Right forelimb (tissue), 1 donor: Measurements from ENCODE around the gene PCDHGC4.

ENCODE experiments used
- DNase-seq: peaks from one replicate; pipeline ENCODE4 v3.0.0-alpha.2; 2018

The PCDHGC4 gene

DNA sequence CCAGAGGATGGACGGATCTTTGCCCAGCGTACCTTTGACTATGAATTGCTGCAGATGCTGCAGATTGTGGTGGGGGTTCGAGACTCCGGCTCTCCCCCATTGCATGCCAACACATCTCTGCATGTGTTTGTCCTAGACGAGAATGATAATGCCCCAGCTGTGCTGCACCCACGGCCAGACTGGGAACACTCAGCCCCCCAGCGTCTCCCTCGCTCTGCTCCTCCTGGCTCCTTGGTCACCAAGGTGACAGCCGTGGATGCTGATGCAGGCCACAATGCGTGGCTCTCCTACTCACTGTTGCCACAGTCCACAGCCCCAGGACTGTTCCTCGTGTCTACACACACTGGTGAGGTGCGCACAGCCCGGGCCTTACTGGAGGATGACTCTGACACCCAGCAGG lies 5.9 kb downstream of the PCDHGC4 start:
- no peak for DNase-seq

DNA sequence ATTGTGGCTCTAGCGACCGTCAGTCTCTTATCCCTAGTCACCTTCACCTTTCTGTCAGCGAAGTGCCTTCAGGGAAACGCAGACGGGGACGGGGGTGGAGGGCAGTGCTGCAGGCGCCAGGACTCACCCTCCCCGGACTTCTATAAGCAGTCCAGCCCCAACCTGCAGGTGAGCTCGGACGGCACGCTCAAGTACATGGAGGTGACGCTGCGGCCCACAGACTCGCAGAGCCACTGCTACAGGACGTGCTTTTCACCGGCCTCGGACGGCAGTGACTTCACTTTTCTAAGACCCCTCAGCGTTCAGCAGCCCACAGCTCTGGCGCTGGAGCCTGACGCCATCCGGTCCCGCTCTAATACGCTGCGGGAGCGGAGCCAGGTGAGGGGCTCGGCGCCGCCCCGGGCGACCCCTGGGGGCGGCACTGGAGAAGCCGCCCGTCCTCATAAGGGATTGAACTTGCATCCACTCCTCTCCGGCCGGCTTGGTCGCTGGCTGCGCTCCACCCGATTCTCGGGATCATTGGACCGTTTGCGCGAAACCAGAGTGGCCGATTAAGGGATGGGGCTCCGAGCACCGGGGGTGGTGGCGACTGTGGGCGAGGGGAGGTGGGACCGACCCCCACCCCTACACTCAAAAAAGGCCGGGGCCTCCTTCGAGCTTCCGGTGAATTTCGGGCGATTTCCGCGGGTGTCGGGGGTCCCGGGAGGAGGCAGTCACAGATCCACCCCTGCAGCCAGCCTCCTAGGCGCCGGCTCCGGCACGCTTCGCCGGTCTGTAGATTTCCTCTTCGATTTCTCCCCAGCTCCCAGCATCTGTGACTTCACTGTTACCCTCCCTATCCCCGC lies 6.7 kb downstream of the PCDHGC4 start:
- no peak for DNase-seq

DNA sequence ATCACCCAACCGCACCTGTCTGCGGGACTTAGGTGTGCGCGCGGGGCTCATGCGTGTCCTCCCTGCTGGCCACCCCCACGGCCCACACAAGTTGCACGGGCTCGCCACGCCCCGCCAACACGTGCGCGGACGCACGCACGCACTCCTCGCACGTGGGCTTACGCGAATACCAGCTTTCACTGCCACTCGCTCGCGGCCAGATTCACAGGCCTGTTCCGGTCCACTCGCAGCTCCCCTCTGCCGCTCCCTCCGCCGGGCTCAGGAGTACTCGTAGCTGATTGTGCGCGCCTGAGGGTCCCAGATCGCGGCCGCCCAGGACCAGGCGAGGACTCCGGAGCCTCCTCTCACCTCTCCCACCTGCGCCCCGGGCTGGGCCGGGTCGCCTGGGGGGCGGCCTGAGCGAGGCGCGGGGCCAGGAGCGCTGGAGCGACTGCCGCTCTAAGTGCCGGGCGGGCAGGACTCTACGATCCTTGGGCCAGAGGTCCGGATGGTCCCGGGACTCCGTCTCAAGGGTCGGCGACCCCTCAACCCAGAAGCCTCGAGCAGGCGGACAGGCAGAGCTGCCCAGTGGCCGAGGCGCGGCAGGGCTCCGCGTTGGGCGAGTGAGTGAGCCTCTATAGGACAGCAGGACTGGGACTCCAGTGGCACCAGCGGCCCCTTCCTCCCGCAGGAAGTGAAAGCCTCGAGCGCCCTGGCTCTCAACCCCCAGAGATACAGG lies 7.5 kb downstream of the PCDHGC4 start:
- no peak for DNase-seq

DNA sequence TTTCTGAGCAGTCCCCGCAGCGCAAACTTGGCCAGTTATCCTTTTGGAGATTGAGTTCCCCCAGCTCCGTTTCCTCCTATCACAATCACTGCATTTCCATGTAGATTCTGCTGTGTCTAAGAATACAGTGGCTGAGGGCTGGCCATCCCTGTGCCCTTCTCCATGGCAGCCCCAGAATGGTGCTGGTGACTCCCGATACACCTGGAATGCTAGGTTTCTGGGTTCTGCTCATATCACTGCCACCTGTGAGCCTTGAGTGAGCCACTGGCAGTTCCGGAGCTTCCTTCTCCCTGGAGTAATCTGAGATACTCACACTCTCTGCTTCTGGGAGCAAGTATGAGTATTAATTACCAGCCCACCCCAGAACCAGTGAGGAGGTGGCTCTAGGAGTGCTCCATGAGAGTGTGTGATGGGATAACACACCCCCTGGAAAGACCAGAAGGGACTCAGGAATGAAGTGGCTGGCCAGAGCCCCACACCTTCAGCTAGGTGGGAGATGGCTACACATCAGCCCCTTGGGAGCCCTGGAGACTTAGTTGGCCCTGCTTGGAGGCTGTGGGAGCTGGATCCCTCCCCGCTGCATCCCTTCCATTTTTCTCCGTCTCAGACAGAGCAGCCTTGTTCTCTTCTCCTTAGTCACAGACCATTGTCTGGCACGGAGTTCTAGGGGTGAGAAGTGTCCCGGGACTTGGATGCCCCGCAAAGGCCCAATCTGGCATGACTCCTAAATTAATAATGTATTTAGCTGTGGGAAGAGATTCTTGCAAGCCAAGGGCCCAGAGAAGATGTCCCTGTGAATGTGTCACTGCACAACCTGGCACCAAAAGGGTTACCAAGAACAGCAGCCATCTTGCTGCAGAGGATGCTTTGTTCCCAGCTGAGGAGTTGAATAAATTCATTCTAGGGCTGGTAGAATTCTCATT lies 8.9 kb downstream of the PCDHGC4 start:
- DNase-seq, result no peak

DNA sequence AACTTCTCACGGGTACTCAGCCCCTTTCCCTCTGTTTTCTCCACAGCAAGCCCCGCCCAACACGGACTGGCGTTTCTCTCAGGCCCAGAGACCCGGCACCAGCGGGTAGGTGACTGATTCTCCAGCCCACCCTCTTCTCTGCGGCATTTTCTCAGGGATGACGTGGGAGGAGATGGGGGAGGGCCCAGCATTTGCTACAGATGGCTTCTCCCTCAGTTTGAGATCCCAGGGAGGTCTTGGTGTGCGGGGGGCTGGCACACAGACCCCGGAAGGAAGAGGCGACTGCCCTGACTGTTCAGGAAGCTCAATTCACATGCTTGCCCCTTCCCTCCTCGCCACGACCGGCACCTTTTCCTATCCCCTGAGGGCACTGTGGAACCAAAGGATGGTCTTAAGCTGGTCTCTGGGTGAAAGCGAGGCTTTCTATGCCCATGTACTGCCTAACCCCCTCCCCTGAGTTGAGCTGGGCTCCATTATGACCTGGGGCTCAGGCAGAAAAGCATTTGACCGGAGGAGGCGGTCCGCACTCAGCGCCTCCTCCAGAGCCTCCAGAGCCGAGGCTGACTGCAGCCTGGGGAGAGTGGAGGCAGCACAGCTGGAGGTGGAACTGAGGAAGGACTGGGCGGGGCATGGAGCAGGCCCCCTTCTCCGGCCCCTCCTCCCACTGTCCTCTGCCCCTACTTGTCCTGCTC lies 10.1 kb downstream of the PCDHGC4 start:
- DNase-seq, result no peak

DNA sequence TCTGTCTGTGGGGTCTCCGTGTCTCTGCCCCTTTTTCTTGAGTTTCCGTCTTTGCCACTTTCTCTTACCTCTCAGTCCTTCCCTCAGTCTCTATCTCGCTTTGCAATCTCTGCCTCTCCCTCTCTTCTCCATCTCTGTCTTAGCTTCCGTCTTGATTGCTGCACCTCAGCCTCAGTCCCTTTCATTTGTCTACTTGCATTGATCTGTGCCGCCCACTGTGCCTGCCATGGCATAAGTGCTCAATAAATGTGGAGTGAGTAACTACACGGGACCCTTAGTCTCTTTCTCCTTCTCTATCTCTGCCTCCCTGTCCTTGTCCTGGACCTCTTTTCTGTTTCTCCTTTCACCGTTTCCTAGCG lies 10.6 kb downstream of the PCDHGC4 start:
- DNase-seq, result no peak

DNA sequence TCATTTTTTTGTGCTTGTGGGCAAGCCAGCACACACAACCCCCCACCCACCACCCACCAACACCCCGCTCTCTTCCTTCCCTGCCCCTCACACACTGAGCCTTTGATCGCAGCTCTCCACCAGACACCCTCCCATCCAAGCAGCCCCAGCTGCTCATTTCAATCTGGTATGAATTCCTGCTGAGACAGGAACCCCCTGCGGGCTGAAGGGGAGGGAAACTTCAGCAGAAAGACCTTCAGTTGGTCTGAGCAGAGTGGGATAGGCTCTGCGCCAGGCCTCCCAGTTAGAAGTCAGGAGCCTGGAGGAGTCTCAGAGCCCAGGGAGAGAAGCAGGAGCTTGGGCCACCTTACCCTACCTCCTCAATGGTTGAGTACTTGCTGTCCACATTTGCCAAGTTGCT lies 11.2 kb downstream of the PCDHGC4 start:
- no peak for DNase-seq

DNA sequence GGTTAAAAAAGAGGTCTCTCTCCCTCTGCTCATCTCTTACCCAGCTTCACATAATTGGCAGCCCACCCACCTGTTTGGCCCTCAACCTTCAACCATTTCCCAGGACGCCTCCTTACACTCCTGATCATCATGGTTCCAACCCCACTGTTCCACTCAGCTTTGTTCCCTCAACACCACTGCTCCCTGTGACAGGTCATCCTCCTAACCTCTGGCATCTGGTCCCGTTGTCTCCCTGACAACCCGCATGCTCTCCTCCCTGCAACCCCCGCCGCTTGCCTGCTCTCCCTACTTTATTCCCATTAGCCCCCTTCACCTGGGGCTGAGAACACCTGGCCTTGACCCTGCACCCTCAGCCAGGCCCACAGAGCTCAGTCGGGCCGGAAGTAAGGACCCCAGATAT lies 16.9 kb downstream of the PCDHGC4 start:
- DNase-seq, result no peak

DNA sequence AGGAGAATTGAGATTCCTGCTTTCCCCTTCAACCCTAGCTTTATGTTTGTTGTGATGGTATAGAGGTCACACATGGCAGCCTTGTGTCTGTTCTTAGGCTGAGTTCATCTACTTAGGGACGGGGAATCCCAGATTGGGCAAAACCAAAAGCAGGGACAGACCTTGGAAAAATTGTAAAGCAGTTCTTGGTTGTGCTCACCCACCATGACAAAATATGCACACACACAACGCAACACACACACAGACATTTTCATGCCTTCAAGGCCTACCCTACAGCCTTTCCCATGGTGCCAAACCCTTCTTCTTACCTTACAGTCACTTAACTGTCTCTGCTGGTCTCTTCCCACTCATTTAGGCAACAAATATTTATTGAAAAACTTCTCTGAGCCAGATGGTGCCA lies 18.9 kb downstream of the PCDHGC4 start:
- DNase-seq, result no peak

DNA sequence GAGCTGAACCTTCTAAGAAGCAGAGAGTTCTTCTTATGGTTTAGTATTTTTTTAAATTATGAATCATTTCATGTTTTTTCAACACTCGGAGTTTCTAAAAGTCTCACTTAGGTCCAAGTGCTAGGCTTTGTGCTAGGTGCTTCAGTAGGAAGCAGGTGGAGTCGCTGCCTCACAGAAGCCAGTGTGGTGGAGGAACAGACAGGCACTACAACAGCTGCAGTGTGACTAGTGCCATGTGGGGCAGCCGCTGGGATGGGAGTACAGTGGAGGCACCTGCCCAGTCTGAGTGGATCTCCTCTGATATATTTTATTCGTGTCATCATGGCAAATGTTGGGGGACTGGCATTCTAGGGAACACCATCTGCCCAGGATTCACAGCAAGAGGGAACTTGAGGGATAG lies 19.4 kb downstream of the PCDHGC4 start:
- DNase-seq, result no peak

DNA sequence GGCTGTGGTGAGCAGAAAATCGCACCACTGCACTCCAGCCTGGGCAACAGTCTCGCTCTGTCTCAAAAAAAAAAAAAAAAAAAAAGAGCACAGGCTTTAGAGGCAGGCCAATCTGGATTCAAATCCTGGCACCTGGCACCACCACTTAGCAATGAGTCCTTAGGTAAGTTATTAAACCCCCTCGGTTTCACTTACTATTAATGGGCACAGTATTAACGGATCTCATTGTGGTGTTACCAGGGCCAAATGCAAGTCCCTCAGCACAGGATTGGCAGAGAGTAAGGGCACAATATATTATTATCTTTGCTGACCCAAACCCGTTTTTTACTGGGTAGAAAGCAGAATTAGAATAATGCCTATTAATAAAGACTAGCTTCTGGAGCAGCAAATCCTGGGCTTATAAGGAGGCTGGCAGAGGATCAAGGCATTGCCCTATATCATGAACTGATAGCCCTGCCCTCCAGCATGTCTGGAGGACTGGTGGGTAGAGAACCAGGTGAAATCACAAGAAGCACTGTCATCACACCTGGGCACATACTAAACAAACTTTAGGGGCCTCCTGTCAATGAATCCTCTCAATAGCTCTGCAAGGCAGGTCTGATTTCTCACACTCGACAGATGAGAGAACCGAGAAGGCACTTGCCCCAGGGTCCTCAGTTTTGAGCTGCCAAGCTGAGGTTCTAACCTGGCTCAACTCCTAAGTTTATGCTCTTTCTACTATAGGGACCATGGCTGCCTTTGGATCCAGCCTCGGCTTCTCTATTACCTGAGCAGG lies 21.7 kb downstream of the PCDHGC4 start:
- DNase-seq, result no peak

DNA sequence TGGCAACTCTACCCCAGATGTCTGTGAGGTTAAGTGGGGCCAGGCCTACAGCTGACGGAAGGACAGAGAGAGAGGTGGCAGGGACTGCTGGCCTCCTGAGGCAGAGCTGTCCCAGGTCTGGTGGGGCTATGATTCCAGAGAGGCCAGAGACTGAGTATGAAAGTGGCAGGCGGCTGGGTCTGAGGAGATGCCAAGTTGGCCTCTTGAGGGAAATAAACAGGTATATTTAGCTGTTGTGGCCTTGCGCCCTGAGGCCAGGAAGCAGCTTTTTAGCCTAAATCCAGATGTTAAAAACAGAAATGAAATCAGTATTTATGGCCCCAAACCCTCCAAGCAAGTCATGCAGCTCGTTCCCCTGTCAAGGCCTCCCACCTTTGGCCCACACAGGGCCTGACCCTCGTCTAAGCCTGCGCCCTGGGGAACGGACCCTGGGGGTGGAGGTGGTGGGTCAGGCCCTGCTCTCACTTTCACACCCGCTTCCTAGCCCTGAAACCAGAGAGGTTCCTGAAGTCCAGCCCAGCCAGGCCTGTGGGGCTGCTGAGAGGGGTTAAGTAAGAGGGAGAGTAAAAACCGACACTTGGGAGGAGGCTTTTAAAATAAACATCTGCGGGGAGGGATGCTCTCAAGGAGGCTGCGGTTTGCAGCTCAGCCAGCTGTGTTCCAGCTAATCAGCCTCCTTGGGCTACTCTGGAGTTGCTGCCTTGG lies 22.7 kb downstream of the PCDHGC4 start:
- peak; percentile 81 for DNase-seq

DNA sequence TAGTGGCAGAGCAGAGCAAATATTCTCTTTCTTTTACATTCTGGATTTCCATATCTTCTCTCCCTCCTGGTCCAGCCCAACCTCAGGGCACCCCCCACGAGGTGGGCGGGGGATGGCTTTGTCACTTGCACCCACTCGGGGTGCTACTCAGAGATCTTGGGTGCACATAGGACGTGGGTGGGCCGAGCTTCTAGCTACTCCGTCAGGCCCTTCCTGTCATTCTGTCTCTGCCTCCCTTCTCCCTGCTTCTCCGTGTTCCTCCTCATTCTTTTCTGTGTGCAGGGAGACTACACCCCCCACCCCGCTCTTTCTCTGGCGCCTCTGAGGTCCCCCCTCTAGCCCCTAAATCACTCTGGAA lies 23.6 kb downstream of the PCDHGC4 start:
- peak; percentile 71 for DNase-seq

DNA sequence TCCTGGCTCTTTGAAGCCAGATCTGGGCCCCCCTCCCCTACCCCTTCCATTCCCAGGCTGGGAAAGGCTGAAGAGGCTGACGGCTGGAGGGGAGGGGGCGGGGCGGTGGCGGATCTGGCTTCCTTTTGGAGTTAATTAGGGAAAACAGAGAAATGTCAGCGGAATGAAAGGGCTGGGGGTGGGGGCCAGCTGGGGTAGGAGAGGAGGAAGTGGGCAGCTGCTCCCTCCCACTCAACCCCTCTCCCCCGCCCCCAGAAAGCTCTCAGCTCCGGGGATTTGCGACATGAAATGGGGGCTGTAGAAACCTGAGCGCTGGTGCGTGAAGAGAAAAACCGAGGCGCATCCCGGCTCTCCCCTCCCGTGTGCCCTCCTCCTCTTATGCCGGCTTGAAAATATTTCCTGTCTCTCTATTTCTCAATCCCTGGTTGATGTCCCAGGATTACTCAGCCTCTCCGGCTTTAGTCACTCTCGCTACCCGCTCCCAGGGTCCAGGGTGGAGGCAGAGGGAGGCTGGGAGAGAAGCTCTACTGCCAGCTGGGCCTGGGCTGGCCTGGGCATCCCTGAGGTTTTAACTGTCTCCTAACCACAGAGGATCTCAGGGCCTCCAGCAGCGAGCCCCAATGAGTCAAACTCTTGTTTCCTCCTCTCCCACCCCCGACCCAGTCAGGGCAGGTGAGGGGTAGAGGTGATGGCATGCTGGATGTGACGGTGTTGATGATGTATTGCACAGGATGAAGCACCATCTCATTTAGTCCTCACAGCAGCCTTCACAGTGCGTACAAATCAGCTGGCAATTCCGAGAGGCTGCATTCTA lies 24.2 kb downstream of the PCDHGC4 start:
- peak; percentile 83 for DNase-seq

DNA sequence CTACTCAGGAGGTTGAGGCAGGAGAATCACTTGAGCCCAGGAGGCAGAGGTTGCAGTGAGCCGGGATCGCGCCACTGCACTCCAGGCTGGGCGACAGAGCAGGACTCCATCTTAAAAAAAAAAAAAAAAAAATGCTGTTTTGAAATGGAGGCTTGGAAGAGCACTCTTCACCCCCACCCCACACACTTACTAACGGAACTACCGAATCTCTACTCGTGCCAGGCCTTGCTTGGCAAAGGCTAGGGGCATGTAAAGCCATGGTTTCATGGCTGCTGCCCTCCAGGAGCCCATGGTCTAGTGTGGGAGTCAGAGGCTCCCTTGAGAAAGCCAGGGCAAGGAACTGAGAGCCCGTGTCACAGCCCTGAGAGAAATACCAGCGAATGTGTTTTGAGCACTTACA lies 25.3 kb downstream of the PCDHGC4 start:
- DNase-seq, result no peak

DNA sequence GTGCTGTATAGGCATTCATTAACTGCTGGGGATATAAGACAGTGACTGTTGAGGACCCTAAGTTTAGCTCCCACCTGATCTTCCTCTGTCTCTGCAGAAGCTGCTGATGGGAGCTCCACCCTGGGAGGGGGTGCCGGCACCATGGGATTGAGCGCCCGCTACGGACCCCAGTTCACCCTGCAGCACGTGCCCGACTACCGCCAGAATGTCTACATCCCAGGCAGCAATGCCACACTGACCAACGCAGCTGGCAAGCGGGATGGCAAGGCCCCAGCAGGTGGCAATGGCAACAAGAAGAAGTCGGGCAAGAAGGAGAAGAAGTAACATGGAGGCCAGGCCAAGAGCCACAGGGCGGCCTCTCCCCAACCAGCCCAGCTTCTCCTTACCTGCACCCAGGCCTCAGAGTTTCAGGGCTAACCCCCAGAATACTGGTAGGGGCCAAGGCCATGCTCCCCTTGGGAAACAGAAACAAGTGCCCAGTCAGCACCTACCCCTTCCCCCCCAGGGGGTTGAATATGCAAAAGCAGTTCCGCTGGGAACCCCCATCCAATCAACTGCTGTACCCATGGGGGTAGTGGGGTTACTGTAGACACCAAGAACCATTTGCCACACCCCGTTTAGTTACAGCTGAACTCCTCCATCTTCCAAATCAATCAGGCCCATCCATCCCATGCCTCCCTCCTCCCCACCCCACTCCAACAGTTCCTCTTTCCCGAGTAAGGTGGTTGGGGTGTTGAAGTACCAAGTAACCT lies 26.2 kb downstream of the PCDHGC4 start:
- DNase-seq, result no peak

DNA sequence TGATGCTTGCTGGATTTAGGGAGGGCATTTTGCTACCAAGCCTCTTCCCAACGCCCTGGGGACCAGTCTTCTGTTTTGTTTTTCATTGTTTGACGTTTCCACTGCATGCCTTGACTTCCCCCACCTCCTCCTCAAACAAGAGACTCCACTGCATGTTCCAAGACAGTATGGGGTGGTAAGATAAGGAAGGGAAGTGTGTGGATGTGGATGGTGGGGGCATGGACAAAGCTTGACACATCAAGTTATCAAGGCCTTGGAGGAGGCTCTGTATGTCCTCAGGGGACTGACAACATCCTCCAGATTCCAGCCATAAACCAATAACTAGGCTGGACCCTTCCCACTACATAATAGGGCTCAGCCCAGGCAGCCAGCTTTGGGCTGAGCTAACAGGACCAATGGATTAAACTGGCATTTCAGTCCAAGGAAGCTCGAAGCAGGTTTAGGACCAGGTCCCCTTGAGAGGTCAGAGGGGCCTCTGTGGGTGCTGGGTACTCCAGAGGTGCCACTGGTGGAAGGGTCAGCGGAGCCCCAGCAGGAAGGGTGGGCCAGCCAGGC lies 27.0 kb downstream of the PCDHGC4 start:
- no peak for DNase-seq

DNA sequence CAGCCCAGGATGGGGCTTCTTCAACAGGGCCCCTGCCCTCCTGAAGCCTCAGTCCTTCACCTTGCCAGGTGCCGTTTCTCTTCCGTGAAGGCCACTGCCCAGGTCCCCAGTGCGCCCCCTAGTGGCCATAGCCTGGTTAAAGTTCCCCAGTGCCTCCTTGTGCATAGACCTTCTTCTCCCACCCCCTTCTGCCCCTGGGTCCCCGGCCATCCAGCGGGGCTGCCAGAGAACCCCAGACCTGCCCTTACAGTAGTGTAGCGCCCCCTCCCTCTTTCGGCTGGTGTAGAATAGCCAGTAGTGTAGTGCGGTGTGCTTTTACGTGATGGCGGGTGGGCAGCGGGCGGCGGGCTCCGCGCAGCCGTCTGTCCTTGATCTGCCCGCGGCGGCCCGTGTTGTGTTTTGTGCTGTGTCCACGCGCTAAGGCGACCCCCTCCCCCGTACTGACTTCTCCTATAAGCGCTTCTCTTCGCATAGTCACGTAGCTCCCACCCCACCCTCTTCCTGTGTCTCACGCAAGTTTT lies 27.6 kb downstream of the PCDHGC4 start:
- DNase-seq, result peak; percentile 82
